CD4-positive, alpha-beta T cell treated with Interleukin-15 for 1 hour (primary cell): ENCODE results near the gene OR10A7.
"Not testable (repeated sequence)": the region's sequence is repeated elsewhere in the genome, so short reads cannot be mapped to it uniquely, and the experiment has no call there.

Source experiments
- DNase-seq: peaks from one replicate; pipeline ENCODE4 v3.0.0-alpha.2; 2020

The OR10A7 gene

DNA sequence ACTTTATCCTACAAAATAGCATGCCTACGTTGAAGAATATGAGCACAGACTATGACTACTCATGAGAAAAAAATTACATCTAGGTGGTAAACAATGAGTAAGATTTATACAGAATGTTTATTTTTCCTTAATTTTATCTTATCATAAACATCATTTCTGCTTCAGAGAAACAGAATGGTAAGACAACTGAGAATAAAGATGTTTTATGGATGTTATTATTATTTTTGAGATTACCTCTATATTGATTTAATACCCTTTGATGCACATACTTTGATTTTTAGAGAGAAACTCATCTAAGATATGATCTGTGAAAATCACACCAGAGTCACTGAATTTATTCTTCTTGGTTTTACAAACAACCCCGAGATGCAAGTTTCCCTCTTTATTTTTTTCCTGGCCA lies at the start of gene OR10A7:
OR10A7 (plus strand) TSS at position 301 of the 400 bp plus-strand sequence; CDS start at position 301, 0 bp downstream.
- no peak for DNase-seq

DNA sequence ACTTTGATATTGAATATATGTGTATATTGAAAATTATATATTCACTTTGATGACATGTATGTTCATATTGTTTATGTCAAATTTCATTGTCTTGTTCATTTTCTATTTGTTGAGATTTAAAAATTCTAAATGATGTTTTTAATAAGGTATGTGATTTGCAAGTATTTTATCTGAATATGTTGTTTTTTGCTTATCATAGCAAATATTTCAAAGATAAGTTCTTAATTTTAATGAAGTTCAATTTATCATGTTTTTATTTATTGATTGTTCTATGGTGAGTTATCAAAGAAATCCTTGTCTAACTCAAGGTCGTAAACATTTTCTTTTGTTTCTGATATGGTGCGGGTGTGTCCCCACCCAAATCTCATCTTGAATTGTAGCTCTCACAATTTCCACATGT lies 49.4 kb upstream of the OR10A7 start:
- no peak for DNase-seq

- DNase-seq, result not testable (repeated sequence)
Observed at GRCh38 chr12:55171846-55172245, 49.0 kb upstream of the OR10A7 start.

- DNase-seq, result no peak
Observed at GRCh38 chr12:55172686-55173085, 48.1 kb upstream of the OR10A7 start.

GRCh38 chr12:55173456-55173855 lies 47.4 kb upstream of the OR10A7 start:
- DNase-seq, result no peak

GRCh38 chr12:55188573-55188972 lies 32.3 kb upstream of the OR10A7 start:
- no peak for DNase-seq

- no peak for DNase-seq
Observed at GRCh38 chr12:55188974-55189556, 31.8 kb upstream of the OR10A7 start.

GRCh38 chr12:55194382-55194781 lies 26.4 kb upstream of the OR10A7 start:
- no peak for DNase-seq

- DNase-seq, result no peak
Observed at GRCh38 chr12:55226523-55226922, 5.7 kb downstream of the OR10A7 start.

- no peak for DNase-seq
Observed at GRCh38 chr12:55227643-55228042, 6.8 kb downstream of the OR10A7 start.

GRCh38 chr12:55244309-55244708 lies 23.5 kb downstream of the OR10A7 start, which contains the start of gene OR6C74:
Gene OR6C74, plus strand, starts transcription at chr12:55244609. Its CDS starts 2,679 bp downstream, at chr12:55247288.
- no peak for DNase-seq

GRCh38 chr12:55246159-55246558 lies 25.3 kb downstream of the OR10A7 start:
- DNase-seq, result no peak

- DNase-seq, result no peak
Observed at GRCh38 chr12:55250944-55251343, 30.1 kb downstream of the OR10A7 start.

DNA sequence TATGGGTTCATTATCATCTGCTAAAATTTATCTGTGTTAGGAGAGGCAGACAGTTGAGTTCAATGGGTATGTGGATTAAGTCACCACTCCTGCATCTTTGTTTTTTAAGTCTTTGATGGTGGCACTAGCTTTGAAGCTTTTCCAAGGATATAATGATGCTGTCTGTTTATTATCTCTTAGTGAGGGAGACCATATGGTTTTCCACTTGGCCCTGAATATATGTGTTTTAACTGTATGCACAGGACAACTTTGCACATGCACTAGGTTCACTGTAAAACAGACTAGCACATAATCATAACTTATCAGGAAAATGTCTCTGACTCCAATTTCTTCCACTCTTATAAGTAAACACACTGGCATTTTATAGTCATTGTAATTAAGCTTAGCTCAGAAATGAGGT lies 32.5 kb downstream of the OR10A7 start:
- DNase-seq, result no peak

- no peak for DNase-seq
Observed at GRCh38 chr12:55256831-55257230, 36.0 kb downstream of the OR10A7 start.

GRCh38 chr12:55258303-55258702 lies 37.5 kb downstream of the OR10A7 start:
- DNase-seq, result no peak
